ENCODE data around the gene AMER3. TPM values are rescaled to one million over a fixed set of nuclear protein-coding genes. Genes with fewer than 3 reads are reported as not detected.

The AMER3 gene
- total and polyA plus RNA-seq, 4 donors = not detected

DNA sequence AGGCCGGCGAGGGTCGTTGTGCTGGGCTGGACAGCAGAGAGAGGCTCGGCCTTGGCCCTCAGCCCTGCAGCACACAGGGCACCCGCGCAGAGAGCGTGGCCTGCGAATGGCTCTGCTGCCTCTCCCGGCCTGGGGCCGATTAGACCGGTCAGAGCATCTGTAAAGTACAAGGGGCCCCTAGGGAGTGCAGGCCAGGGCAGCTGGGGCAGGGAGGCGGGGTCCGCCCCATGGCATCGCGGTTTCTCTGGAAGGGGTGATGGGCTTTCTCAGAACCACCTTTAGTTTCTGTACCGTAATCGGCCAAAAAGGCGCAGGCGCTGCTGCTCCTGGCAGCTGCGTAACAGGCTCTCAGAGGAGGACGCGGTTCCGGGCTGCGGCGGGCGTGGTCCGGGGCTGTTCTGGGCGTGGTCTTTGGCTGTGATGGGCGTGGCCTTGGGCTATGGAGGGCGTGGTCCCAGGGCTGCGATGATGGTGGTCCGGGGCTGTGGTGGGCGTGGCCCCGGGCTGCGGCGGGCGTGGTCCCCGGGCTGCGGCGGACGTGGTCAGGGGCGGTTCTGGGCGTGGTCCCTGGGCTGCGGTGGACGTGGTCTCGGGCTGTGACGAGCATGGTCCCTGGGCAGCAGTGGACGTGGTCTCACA, 27.9 kb upstream of the AMER3 start (continued):
- TF ChIP-seq ZBTB33 (IDR thresholded peaks at IDR 0.05) (no peak), EGR1 (IDR thresholded peaks at IDR 0.05; ENCODE audit: low read depth in 2 of 2) (no peak), RXRA (IDR thresholded peaks at IDR 0.05) (no peak), RAD21 (IDR thresholded peaks at IDR 0.05) (no peak), NR2F2 (IDR thresholded peaks at IDR 0.05) (no peak)

- TF ChIP-seq, protein P1, sequence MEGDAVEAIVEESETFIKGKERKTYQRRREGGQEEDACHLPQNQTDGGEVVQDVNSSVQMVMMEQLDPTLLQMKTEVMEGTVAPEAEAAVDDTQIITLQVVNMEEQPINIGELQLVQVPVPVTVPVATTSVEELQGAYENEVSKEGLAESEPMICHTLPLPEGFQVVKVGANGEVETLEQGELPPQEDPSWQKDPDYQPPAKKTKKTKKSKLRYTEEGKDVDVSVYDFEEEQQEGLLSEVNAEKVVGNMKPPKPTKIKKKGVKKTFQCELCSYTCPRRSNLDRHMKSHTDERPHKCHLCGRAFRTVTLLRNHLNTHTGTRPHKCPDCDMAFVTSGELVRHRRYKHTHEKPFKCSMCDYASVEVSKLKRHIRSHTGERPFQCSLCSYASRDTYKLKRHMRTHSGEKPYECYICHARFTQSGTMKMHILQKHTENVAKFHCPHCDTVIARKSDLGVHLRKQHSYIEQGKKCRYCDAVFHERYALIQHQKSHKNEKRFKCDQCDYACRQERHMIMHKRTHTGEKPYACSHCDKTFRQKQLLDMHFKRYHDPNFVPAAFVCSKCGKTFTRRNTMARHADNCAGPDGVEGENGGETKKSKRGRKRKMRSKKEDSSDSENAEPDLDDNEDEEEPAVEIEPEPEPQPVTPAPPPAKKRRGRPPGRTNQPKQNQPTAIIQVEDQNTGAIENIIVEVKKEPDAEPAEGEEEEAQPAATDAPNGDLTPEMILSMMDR (IDR thresholded peaks at IDR 0.05; ENCODE audit: low read depth, low read length, missing input control) = no peak
- no peak for TF ChIP-seq JUND (IDR thresholded peaks at IDR 0.05)
- TF ChIP-seq MAX (IDR thresholded peaks at IDR 0.05) = no peak
- TF ChIP-seq RXRA (IDR thresholded peaks at IDR 0.05) = no peak
- no peak for TF ChIP-seq HNF4G (IDR thresholded peaks at IDR 0.05)
- no peak for TF ChIP-seq TAF1 (conservative IDR thresholded peaks at IDR 0.05)
- no peak for TF ChIP-seq FOXA2 (IDR thresholded peaks at IDR 0.05)
- no peak for TF ChIP-seq EGR1 (IDR thresholded peaks at IDR 0.05; ENCODE audit: low read depth in 2 of 2)
- no peak for TF ChIP-seq HNF4A (conservative IDR thresholded peaks at IDR 0.05)
- TF ChIP-seq, protein P2, sequence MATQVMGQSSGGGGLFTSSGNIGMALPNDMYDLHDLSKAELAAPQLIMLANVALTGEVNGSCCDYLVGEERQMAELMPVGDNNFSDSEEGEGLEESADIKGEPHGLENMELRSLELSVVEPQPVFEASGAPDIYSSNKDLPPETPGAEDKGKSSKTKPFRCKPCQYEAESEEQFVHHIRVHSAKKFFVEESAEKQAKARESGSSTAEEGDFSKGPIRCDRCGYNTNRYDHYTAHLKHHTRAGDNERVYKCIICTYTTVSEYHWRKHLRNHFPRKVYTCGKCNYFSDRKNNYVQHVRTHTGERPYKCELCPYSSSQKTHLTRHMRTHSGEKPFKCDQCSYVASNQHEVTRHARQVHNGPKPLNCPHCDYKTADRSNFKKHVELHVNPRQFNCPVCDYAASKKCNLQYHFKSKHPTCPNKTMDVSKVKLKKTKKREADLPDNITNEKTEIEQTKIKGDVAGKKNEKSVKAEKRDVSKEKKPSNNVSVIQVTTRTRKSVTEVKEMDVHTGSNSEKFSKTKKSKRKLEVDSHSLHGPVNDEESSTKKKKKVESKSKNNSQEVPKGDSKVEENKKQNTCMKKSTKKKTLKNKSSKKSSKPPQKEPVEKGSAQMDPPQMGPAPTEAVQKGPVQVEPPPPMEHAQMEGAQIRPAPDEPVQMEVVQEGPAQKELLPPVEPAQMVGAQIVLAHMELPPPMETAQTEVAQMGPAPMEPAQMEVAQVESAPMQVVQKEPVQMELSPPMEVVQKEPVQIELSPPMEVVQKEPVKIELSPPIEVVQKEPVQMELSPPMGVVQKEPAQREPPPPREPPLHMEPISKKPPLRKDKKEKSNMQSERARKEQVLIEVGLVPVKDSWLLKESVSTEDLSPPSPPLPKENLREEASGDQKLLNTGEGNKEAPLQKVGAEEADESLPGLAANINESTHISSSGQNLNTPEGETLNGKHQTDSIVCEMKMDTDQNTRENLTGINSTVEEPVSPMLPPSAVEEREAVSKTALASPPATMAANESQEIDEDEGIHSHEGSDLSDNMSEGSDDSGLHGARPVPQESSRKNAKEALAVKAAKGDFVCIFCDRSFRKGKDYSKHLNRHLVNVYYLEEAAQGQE (IDR thresholded peaks at IDR 0.05) = no peak
- no peak for TF ChIP-seq SP1 (IDR thresholded peaks at IDR 0.05)
- no peak for TF ChIP-seq YY1 (IDR thresholded peaks at IDR 0.05)
- Histone ChIP-seq H3K36me3 (ENCODE audit: control insufficient read depth in 4 of 4, insufficient read depth in 3 of 4, low read depth in 1 of 4, low read length in 3 of 4) (no peaks in the 10 kb centered on the region), H3K27ac (ENCODE audit: low read depth in 1 of 2, low read length in 2 of 2) (no peak overlapping the region), H3K27me3 (ENCODE audit: control insufficient read depth in 4 of 4, insufficient read depth in 4 of 4, low read length in 3 of 4) (peaks cover 0 to 15% (median 6%) of the 10 kb centered on the region in 4 donors), H3K9ac (ENCODE audit: low read depth in 1 of 2, low read length in 2 of 2) (no peak overlapping the region), H3K9me3 (ENCODE audit: control insufficient read depth in 4 of 4, low read length in 3 of 4) (no peaks in the 10 kb centered on the region), H3K4me3 (ENCODE audit: low read depth in 1 of 3, low read length in 3 of 3) (no peak overlapping the region), H3K4me1 (ENCODE audit: control insufficient read depth in 4 of 4, insufficient read depth in 4 of 4, low read length in 3 of 4) (peaks cover 0 to 3% (median 0%) of the 10 kb centered on the region in 4 donors)
- DNase-seq (ENCODE audit: low spot score) = no peak
- WGBS = 16% methylated on average over 12 of the region's 12 CpGs
Measured at GRCh38 chr2:130728007-130728454, 27.3 kb upstream of the AMER3 start.

All from liver (tissue), 9 donors.